Transverse colon (tissue), 3 donors: ENCODE data around the gene GAGE10.

Experiments
- CTCF ChIP-seq, 5 experiments: fragments of 200-600 bp in 3 of 5; fragments of 450-650 bp in 2 of 5; sonication (generic) in 3 of 5; IDR thresholded peaks; 1 replicate in 2 of 5; 2 replicates in 3 of 5; pipeline ENCODE4 v1.5.1; 2016 to 2017; ENCODE audit warnings: antibody characterized with exemption in 5 of 5, inconsistent platforms in 3 of 5, mild to moderate bottlenecking in 2 of 5, moderate library complexity in 1 of 5
- EP300 ChIP-seq: sonication (generic); formaldehyde crosslinking; IDR thresholded peaks from one replicate; pipeline ENCODE4 v1.6.1; 2017; ENCODE audit warnings: antibody characterized with exemption, low read depth

- TF ChIP-seq CTCF (IDR thresholded peaks at IDR 0.05): no peak
- TF ChIP-seq EP300: no peak
Observed at GRCh38 chrX:49308604-49309269, 5.3 kb downstream of the GAGE10 start.
